NCI-H748 (cell line): ENCODE measurements around the gene CSNK2B.
"Not testable (repeated sequence)": the region's sequence is repeated elsewhere in the genome, so short reads cannot be mapped to it uniquely, and the experiment has no call there.

Source experiments
- DNase-seq: peaks from one replicate; lab custom pipeline; 2025; ENCODE audit not compliant: unreplicated experiment; lab: John Stamatoyannopoulos, UW

Gene CSNK2B

GRCh38 chr6:31687860-31688693, 22.2 kb downstream of the CSNK2B start:
- DNase-seq, result no peak

DNA sequence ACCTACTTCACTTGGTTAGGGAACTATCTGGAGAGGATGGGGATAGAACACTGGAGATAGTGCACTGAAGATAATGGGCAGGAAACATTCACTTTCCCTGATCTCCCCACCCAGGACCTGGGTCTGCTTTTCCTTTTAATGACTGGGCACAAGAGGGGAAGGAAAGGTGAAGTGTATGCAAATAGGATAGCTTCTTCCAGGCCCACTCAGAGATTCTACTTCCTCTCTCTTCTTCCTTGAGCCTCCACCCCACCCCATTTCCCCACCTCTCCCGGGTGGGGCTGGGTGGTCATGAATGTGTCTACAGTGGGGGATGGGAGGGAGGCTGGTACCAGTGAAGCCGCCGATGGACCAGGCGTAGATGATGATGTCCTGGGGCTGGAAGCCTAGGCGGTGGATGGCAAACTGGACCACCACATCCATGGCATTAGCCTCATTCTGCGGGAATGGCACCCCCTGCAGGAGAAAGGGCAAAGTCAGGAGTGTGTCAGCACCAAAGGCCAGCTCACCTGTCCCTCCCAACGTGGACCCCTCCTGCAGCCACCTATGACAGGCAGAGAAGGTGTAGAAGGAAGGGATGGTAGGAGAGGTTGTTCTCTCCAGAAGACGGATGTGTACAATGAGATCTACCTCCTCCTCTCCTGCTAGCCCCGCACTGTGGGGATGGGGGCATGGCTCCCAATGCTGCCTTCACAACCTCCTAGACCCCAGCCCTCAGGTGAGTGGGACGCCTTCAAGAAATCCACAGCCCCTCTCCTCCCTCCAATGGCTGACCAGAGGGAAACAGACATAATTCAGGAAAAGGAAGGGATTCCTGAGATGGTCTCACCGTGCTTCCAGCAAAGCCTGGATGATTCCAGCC, 23.6 kb downstream of the CSNK2B start:
- no peak for DNase-seq

GRCh38 chr6:31690231-31691077, 24.6 kb downstream of the CSNK2B start:
- DNase-seq, result no peak

DNA sequence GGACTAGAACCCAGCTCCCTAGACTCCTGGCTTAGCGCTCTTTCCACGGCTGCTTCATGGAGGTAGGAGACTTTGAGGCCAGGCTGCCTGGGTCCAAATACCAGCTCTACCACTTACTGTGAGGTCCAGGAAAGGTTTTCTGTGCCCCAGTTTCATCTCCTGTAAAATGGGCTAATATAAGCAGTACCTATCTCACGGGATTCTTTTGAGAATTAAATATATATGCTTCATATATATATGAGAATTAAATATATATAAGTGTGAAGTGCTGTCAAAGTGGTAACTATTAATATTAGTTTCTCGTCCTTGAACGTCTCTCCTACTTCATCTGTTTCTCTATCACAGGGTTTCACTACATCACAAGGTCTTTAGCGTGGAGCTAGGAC, 25.2 kb downstream of the CSNK2B start:
- DNase-seq, result no peak

GRCh38 chr6:31691564-31692108, 25.8 kb downstream of the CSNK2B start:
- DNase-seq, result no peak

- no peak for DNase-seq
Observed at GRCh38 chr6:31692353-31692752, 26.5 kb downstream of the CSNK2B start.

- no peak for DNase-seq
Observed at GRCh38 chr6:31692886-31693285, 27.0 kb downstream of the CSNK2B start.

DNA sequence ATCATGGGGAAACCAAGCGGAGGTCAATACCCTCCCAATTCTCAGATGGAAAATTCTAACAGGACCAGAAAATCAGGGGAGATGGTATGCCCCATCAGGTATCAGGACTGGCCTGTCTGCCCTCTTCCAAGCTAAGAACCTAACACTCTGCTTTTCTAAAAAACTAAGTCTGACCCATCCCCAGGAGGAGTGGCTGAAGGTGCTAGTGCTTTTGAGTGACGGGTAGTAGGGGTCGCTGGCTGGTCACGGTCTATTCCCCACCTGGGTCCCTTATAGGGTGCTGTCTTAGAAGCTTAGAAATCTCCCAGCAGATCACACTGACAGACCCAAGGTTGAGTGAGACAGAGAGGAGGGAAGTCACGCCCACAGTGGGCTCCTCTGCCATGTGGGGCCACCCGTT, 27.7 kb downstream of the CSNK2B start:
- DNase-seq, result no peak

DNA sequence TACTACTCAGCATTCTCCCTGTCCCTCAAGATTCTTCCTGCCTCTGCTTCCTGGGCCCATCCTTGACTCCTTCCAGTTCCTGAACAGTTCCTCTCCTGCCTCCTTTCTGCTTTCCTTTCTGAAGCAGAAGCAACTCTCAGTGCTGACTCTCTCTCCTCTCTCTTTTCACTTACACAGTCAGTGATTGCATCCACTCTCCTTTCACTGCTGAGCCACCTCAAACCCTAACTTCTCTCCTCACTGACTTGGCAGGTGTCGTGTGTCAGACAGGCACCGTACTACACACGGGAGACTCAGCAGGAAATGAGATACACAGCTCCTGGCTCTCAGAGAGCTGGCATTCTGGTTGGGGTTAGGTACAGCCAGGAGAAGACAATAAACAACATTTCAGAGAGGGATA, 31.7 kb downstream of the CSNK2B start:
- no peak for DNase-seq

- DNase-seq, result no peak
Observed at GRCh38 chr6:31700740-31701401, 35.0 kb downstream of the CSNK2B start.

GRCh38 chr6:31701666-31702404, 36.0 kb downstream of the CSNK2B start:
- peak; percentile 77 for DNase-seq

DNA sequence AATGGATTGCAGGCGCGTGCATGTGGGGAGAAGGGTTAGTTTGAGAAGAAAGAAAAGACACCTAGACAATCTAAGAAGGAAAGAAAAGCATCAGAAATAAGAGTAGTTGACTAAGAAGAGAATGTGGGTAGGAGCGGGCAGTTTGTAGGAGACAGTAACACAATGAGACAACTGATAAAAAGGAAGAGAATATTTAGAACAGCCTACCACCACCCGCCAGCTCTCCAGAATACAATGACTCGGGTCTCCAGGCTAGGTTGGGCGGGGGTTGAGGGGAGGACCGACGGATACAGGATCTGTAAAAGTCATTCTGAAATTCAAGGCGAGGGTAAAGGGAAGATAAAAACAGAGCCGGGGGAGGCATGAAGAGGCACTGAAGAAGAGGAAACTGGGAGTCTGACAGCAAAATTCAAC, 36.5 kb downstream of the CSNK2B start:
- peak; percentile 56 for DNase-seq

- DNase-seq, result peak; percentile 99
Observed at GRCh38 chr6:31702819-31703716, 37.2 kb downstream of the CSNK2B start, which contains the start of gene ABHD16A. TSS of gene ABHD16A (minus strand) at chr6:31703324. CDS start at chr6:31703281, 43 bp downstream.

GRCh38 chr6:31705931-31706330, 40.1 kb downstream of the CSNK2B start:
- DNase-seq, result no peak

- no peak for DNase-seq
Observed at GRCh38 chr6:31706599-31706998, 40.7 kb downstream of the CSNK2B start, which contains the start of gene LY6G6F. TSS of gene LY6G6F (plus strand) at chr6:31706866. CDS start at chr6:31706907, 41 bp downstream.

DNA sequence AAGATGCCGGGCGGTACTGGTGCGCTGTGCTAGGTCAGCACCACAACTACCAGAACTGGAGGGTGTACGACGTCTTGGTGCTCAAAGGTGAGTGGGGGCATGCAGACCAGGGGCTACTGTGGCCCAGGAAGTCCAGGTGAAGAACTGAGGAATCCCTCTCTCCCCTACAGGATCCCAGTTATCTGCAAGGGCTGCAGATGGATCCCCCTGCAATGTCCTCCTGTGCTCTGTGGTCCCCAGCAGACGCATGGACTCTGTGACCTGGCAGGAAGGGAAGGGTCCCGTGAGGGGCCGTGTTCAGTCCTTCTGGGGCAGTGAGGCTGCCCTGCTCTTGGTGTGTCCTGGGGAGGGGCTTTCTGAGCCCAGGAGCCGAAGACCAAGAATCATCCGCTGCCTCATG, 41.8 kb downstream of the CSNK2B start:
- no peak for DNase-seq

DNA sequence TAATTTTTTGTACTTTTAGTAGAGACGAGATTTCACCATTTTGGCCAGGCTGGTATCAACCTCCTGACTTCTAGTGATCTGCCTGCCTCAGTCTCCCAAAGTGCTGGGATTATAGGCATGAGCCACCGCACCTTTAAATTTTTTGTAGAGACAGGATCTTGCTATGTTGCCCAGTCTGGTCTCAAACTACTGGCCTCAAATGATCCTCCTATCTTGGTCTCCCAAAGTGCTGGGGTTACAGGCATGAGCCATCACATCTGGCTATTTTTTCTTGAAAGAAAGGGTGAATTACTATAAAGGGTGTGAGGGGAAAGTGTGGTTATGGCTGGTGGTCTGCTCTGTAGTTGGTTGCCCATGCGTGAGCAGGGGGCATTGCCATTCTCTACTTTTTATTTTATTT, 42.3 kb downstream of the CSNK2B start:
- no peak for DNase-seq

DNA sequence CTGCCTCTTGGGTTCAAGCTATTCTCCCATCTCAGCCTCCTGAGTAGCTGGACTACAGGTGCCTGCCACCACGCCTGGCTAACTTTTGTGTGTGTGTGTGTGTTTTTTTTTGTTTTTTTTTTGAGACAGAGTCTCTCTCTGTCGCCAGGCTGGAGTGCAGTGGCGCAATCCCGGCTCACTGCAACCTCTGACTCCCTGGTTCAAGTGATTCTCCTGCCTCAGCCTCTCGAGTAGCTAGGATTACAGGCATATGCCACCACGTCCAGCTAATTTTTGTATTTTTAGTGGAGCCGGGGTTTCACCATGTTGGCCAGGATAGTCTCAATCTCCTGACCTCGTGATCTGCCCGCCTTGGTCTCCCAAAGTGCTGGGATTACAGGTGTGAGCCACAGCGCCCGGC, 43.3 kb downstream of the CSNK2B start:
- not testable (repeated sequence) for DNase-seq
